Loucy (cell line): ENCODE measurements around the gene SVEP1.

Experiments used
- CTCF ChIP-seq: fragments of 200-600 bp; sonication (generic); conservative IDR thresholded peaks from 2 replicates; pipeline ENCODE4 v1.5.1; 2014; ENCODE audit warnings: mild to moderate bottlenecking, antibody characterized with exemption, low read length
- EZH2phosphoT487 ChIP-seq: fragments of 200-600 bp; IDR thresholded peaks from 2 replicates; pipeline ENCODE4 v1.6.1; 2018; ENCODE audit warnings: antibody characterized with exemption, mild to moderate bottlenecking, moderate library complexity, borderline replicate concordance

GRCh38 chr9:110320651-110321445 lies 258.7 kb downstream of the SVEP1 start:
- TF ChIP-seq CTCF: no peak
- no peak for TF ChIP-seq EZH2phosphoT487
